DOHH2 (cell line): Measurements from ENCODE around the gene PRPH.

Experiments used
- H3F3A ChIP-seq: fragments of 200-600 bp; sonication (generic), shearing (Covaris generic); 2 replicates; pipeline ENCODE4 v1.6.0; 2016; ENCODE audit warnings: antibody characterized with exemption, mild to moderate bottlenecking; ENCODE audit not compliant: control insufficient read depth, insufficient read depth
- H3K27ac ChIP-seq: fragments of 200-600 bp; sonication (generic); 2 replicates; pipeline ENCODE4 v1.5.1; 2014; ENCODE audit warnings: low read depth, mild to moderate bottlenecking, low read length, moderate library complexity
- H3K27me3 ChIP-seq: fragments of 200-600 bp; sonication (generic); 2 replicates; pipeline ENCODE4 v1.6.1; 2014; ENCODE audit warnings: mild to moderate bottlenecking, low read length, mixed read lengths; ENCODE audit not compliant: control insufficient read depth
- H3K36me3 ChIP-seq: fragments of 200-600 bp; sonication (generic); 2 replicates; pipeline ENCODE4 v1.6.1; 2014; ENCODE audit warnings: mild to moderate bottlenecking, low read length, moderate library complexity, mixed read lengths; ENCODE audit not compliant: control insufficient read depth
- H3K4me1 ChIP-seq: fragments of 200-600 bp; sonication (generic); 2 replicates; pipeline ENCODE4 v1.6.1; 2014; ENCODE audit warnings: mild to moderate bottlenecking, low read length, mixed read lengths; ENCODE audit not compliant: control insufficient read depth
- H3K4me2 ChIP-seq: fragments of 200-600 bp; sonication (generic); 2 replicates; pipeline ENCODE4 v1.6.0; 2014; ENCODE audit warnings: mild to moderate bottlenecking, low read length, moderate library complexity
- H3K4me3 ChIP-seq: fragments of 200-600 bp; sonication (generic); 2 replicates; pipeline ENCODE4 v1.5.1; 2014; ENCODE audit warnings: mild to moderate bottlenecking, low read length, mixed read lengths
- H3K79me2 ChIP-seq: fragments of 200-600 bp; sonication (generic); 2 replicates; pipeline ENCODE4 v1.6.1; 2014; ENCODE audit warnings: mild to moderate bottlenecking, low read length, mixed read lengths; ENCODE audit not compliant: control insufficient read depth
- H3K9me2 ChIP-seq: fragments of 200-600 bp; sonication (generic); replicated peaks from 2 replicates; pipeline ENCODE4 v1.6.1; 2014; ENCODE audit warnings: mild to moderate bottlenecking, low read length, mixed read lengths; ENCODE audit not compliant: control insufficient read depth
- H3K9me3 ChIP-seq: fragments of 200-600 bp; sonication (generic); 2 replicates; pipeline ENCODE4 v1.6.1; 2014; ENCODE audit warnings: antibody characterized with exemption, low read length, mixed read lengths; ENCODE audit not compliant: control insufficient read depth, insufficient read depth
- H4K20me1 ChIP-seq: fragments of 200-600 bp; sonication (generic); 2 replicates; pipeline ENCODE4 v1.6.0; 2014; ENCODE audit warnings: low read depth, mild to moderate bottlenecking, antibody characterized with exemption, low read length, moderate library complexity; ENCODE audit not compliant: control insufficient read depth, insufficient read depth
- CTCF ChIP-seq: fragments of 200-600 bp; sonication (generic); IDR thresholded peaks from one replicate; pipeline ENCODE4 v1.5.1; 2014; ENCODE audit warnings: antibody characterized with exemption, mild to moderate bottlenecking, low read depth, low read length; ENCODE audit not compliant: poor library complexity, severe bottlenecking
- EZH2phosphoT487 ChIP-seq: fragments of 200-600 bp; sonication (generic); IDR thresholded peaks from 2 replicates; pipeline ENCODE4 v1.6.1; 2017; ENCODE audit warnings: borderline replicate concordance, mild to moderate bottlenecking, antibody characterized with exemption, low read length, moderate library complexity, mixed read lengths

PRPH gene

DNA sequence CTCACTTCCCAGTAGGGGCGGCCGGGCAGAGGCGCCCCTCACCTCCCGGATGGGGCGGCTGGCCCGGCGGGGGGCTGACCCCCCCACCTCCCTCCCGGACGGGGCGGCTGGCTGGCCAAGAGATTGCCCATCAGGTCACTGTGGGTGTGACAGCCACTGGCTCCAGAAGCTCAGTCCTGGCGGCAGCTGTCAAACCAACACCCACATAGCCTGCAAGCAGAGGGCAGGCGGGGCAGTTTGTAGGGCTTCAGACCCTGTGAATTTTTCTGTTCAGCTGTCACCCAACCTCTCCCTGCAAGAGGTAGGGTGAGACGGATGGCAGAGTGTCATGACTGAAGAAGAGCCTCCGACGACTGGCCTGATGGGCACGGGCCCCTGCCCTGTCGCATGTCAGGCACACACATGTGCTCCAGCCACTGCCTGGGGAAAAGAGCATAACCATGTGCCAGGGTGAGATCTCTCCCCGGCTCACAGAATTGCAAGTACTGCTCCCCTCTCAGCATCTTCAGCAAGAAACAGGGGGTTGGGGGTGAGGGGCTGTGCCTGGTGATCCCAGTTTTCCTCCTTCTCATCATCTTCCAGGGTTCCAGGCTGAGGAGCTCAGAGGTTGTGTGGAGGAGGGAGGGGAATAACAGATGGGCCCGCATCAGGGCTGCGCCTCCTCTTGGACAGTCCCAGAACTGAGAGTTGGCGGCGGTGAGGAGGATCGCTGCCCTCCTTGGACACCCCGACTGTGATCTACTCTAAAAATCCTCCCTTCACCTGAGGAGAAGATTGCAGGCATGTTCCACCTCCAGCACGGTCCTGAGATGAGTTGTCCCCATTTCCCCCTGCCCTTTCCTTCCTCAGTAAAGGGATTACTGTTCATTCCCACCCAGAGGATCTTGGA is 11.2 kb upstream of the PRPH start:
- Histone ChIP-seq H3K27me3 (peaks cover 24% of the 10 kb centered on the region), H3K4me2 (no peak overlapping the region), H4K20me1 (no peaks in the 10 kb centered on the region), H3K9me3 (no peaks in the 10 kb centered on the region), H3K4me3 (no peak overlapping the region), H3F3A (no peaks in the 10 kb centered on the region), H3K79me2 (no peaks in the 10 kb centered on the region), H3K4me1 (no peaks in the 10 kb centered on the region), H3K9me2 (no peaks in the 10 kb centered on the region), H3K36me3 (no peaks in the 10 kb centered on the region), H3K27ac (no peak overlapping the region)
- TF ChIP-seq CTCF (peak; percentile 41), EZH2phosphoT487 (no peak)

DNA sequence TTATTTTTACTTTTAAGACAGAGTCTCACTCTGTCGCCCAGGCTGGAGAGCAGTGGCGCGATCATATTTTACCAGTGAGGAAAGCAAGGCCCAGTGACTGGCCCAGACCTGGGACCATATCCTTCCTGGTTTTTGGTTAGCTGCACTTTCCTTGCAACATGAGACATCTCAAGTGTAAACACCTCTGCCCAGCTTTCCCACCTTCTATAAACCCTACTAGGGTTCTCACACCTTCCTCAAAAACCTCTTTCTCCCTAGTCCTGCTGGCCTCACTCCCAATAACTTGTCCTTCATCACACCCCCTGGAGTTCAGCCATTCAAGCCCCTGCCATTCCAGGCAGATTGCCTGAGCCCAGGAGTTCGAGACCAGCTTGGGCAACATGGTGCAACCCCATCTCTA is 10.3 kb upstream of the PRPH start:
- no peaks in the 10 kb centered on the region for H3K4me1 ChIP-seq
- H4K20me1 ChIP-seq: no peaks in the 10 kb centered on the region
- no peaks in the 10 kb centered on the region for H3F3A ChIP-seq
- no peaks in the 10 kb centered on the region for H3K9me3 ChIP-seq
- H3K27ac ChIP-seq: no peak overlapping the region
- H3K27me3 ChIP-seq: peaks cover 24% of the 10 kb centered on the region
- TF ChIP-seq CTCF: no peak
- no peak for TF ChIP-seq EZH2phosphoT487
- no peaks in the 10 kb centered on the region for H3K79me2 ChIP-seq
- H3K4me2 ChIP-seq: no peak overlapping the region
- no peaks in the 10 kb centered on the region for H3K9me2 ChIP-seq
- H3K36me3 ChIP-seq: no peaks in the 10 kb centered on the region
- H3K4me3 ChIP-seq: no peak overlapping the region

GRCh38 chr12:49287876-49288275 is 7.1 kb upstream of the PRPH start:
- H3K27ac ChIP-seq: no peak overlapping the region
- H3K4me1 ChIP-seq: no peaks in the 10 kb centered on the region
- H3K36me3 ChIP-seq: no peaks in the 10 kb centered on the region
- no peaks in the 10 kb centered on the region for H3K9me2 ChIP-seq
- H3K27me3 ChIP-seq: peaks cover 27% of the 10 kb centered on the region
- H3K4me2 ChIP-seq: no peak overlapping the region
- H4K20me1 ChIP-seq: no peaks in the 10 kb centered on the region
- H3K79me2 ChIP-seq: no peaks in the 10 kb centered on the region
- H3K9me3 ChIP-seq: no peaks in the 10 kb centered on the region
- no peaks in the 10 kb centered on the region for H3F3A ChIP-seq
- TF ChIP-seq EZH2phosphoT487 (no peak), CTCF (no peak)
- no peak overlapping the region for H3K4me3 ChIP-seq
